Activated naive CD8-positive, alpha-beta T cell treated with anti-CD3 and anti-CD28 coated beads, Interleukin-2, amount 50 U/mL, for 16 hours (primary cell): ENCODE measurements around the gene DNAAF3.

Experiments used
- DNase-seq: peaks from one replicate; pipeline ENCODE4 v3.0.0-alpha.2; 2020; ENCODE audit warnings: low read depth, low spot score

Gene DNAAF3

GRCh38 chr19:55116859-55117662, 49.4 kb downstream of the DNAAF3 start, which contains the start of gene PPP1R12C:
Gene PPP1R12C (minus strand): TSS chr19:55117637. CDS start chr19:55117543, 94 bp downstream.
- DNase-seq, result no peak

- DNase-seq, result no peak
Measured at GRCh38 chr19:55116232-55116858, 50.1 kb downstream of the DNAAF3 start.

- no peak for DNase-seq
Measured at GRCh38 chr19:55115446-55116065, 50.9 kb downstream of the DNAAF3 start.

- no peak for DNase-seq
Measured at GRCh38 chr19:55114566-55115145, 51.8 kb downstream of the DNAAF3 start.

GRCh38 chr19:55113570-55114039, 52.8 kb downstream of the DNAAF3 start:
- no peak for DNase-seq

GRCh38 chr19:55112777-55113569, 53.4 kb downstream of the DNAAF3 start:
- no peak for DNase-seq

- no peak for DNase-seq
Measured at GRCh38 chr19:55112246-55112776, 54.1 kb downstream of the DNAAF3 start.

- DNase-seq, result no peak
Measured at GRCh38 chr19:55111238-55111831, 55.1 kb downstream of the DNAAF3 start.

GRCh38 chr19:55109527-55110291, 56.7 kb downstream of the DNAAF3 start:
- DNase-seq, result no peak
